ENCODE data around the gene DNMT1. TPM values are rescaled to one million over a fixed set of nuclear protein-coding genes. Genes with fewer than 3 reads are reported as not detected.

Gene DNMT1
- polyA plus RNA-seq, 3 donors, result 99.0 to 106 (median 102) TPM

DNA sequence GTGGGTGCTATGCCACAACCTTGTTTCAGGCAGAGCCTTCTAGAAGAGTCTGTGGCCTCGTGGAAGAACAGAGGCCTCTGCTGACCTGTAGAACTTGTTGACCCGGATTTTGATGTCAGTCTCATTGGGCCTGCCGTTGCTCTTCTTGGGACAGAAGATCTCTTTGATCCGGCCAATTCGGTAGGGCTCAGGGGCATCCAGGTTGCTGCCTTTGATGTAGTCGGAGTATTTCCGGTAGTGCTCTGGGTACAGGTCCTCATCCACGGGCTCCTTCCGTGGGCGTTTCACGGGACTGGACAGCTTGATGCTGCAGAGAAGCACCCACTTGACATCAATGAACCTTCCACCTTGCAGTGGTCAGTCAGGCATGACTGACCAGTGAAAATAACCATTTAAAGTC, 51.1 kb downstream of the DNMT1 start:
- no peak for DNase-seq (ENCODE audit: low read depth in 3 of 3, low spot score in 2 of 3)

GRCh38 chr19:10142701-10143375, 51.9 kb downstream of the DNMT1 start:
- DNase-seq (ENCODE audit: low read depth in 3 of 3, low spot score in 2 of 3), result no peak

DNA sequence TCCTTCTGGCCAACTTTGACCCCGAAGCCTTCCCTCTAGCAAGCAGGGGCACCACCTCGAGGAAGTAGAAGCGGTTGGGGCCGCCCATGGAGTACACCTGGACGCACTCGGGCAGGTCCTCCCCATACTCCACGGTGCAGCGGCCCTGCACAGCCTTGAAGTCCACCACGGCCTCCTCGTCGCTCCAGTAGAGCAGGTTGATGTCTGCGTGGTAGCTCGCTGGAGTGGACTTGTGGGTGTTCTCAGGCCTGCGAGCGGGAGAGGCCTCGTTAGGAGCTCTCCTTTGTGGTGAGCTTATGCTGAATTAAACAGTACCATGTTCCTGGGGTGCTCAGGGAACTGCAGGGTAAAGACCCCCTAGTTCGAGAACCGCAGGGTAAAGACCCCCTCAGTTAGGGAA, 52.8 kb downstream of the DNMT1 start:
- no peak for DNase-seq (ENCODE audit: low read depth in 3 of 3, low spot score in 2 of 3)

GRCh38 chr19:10141479-10141878, 53.3 kb downstream of the DNMT1 start:
- no peak for DNase-seq (ENCODE audit: low read depth in 3 of 3, low spot score in 2 of 3)

- DNase-seq (ENCODE audit: low read depth in 3 of 3, low spot score in 2 of 3), result no peak
Measured at GRCh38 chr19:10139952-10140351, 54.8 kb downstream of the DNMT1 start.

DNA sequence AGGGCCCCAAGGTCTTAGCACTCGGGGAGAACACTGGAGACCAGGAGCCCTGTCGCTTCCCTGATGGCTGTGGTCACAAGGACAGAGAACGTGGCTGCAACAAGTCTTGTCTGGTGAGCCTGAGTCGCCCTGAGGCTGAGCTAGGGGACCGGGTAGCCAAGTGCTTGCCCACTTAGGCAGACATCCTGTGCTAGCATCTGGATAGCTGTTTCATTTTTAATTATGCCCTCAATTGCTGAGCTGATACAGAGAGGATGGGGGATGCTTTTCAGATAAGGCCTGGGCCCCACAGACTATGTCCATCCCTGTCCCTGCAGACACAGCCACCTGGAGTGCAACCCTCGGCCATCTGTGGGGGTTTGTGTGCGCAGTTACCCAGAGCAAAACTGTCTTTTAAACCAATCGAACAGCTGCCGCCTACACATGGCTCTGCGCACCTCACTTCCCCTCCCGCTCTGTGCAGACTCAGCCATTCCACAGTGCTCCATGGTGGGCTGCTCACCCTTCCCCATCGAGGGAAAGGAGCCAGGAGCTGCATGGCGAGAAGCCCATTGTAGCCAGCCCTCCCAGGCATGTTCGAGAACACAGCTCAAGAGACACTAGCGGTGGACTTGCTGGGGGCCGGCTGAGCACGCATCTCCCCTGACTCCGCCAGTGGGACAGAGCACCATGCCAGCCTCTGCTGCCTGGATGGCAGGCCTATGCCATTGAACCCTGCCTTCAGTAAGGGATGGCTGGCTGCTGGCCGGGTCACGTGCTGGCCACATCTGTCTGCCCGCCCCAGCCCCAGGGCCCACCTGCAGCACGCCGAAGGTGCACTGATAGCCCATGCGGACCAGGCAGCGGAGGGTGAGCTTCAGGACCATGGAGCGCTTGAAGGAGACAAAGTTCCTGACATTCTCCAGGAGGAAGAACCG, 55.6 kb downstream of the DNMT1 start:
- no peak for DNase-seq (ENCODE audit: low read depth in 3 of 3, low spot score in 2 of 3)

DNA sequence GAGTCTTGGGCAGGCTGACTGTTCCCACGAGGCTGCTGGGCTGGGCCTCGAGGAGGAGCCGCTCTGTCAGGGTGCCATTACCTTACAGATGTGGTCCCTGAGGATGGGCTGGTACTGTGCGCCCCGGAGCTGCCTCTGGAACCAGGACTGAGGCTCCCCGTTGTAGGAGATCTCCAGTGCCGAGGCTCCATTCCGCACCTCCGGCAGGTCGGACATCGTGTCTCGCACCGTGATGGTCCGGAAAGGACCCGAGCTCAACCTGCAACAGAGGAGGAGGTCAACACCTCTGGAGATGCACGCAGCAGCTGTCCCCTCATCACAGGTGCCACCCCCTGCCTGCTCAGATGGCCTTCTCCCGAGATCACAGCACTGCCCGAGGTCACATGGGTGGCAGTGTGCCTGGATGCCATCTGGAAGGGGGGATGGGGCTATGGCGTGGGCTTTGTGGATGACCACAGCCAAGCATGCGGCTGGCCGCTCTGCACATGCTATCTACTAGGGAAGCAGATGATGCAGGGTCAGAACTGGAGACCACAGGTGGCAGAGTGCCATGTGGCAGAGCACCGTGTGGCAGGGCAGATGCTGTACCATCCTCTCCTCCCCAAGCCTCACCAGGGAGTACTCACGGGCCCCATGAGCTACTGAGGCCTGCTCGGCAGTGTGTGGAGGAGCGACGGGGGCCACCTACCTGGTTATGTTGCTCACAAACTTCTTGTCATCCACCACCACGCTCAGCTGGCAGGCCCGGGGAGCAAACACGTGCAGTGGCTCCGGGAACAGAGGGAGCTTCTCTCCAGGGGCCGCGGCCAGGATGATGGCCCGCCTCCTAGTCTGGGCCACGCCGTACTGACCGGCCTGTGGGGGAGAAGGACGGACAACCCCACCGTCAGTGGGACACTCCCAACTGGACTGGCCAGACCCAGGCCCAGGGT, 56.7 kb downstream of the DNMT1 start:
- no peak for DNase-seq (ENCODE audit: low read depth in 3 of 3, low spot score in 2 of 3)

- no peak for DNase-seq (ENCODE audit: low read depth in 3 of 3, low spot score in 2 of 3)
Measured at GRCh38 chr19:10136936-10137335, 57.8 kb downstream of the DNMT1 start.

DNA sequence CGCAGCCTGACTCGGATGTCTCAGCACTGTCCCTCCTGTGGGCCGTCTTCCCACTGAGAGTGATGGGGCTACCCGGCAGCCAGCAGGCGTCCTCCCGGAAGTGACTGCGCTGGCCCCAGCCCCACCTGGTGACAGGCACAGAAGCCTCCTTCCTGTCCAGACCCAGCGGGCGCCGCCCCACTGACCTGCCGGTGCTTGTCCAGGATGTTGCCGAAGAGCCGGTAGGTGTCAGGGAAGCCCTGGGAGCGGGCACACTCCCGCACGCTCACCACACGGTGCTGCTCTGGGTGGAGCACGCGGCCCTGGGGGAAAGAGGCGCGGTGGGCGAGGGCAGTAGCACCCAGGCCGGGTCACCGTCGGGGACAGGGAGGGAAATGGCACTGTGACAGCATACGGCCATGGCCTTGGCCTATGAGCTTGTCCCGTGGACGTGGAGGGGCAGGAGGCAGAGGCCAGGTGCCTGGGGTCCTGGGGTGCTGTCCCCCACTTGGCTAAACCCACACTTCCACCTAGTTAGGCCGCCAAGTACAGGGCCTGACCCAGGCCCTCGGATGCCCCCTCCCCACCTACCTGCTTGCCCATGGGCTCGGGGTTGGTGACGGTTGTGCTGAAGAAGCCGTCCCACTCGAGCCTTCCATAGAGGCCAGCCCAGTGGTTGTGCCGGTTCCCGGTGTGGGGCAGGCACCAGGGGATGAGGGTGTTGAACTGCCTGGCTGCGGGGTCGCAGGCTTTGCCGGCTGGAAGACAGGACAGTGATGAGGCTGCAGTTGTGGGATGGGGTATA, 59.0 kb downstream of the DNMT1 start:
- no peak for DNase-seq (ENCODE audit: low read depth in 3 of 3, low spot score in 2 of 3)

DNA sequence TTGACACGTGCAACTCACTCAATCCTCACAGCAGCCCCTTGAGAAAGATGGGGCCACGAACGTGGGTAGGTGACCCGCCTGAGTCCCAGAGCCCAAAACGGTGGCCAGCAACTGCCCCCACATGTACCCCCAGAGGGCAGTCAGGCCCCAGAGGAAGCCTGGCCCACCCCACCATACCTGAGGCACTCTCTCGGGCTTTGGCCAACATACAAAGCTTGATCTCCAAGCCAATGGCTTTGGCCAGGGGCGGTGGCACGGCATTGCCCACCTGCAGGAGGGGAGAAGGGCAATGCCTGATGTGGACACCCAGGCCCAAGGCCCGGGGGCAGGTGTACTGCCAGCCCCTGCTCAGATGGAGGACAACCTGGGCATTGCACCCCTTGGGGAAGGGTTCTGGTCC, 60.7 kb downstream of the DNMT1 start:
- DNase-seq (ENCODE audit: low read depth in 3 of 3, low spot score in 2 of 3), result no peak

GRCh38 chr19:10133596-10133995, 61.2 kb downstream of the DNMT1 start:
- DNase-seq (ENCODE audit: low read depth in 3 of 3, low spot score in 2 of 3), result no peak

- no peak for DNase-seq (ENCODE audit: low read depth in 3 of 3, low spot score in 2 of 3)
Measured at GRCh38 chr19:10132905-10133304, 61.8 kb downstream of the DNMT1 start.

GRCh38 chr19:10126213-10126639, 68.5 kb downstream of the DNMT1 start:
- DNase-seq (ENCODE audit: low read depth in 3 of 3, low spot score in 2 of 3), result no peak

- DNase-seq (ENCODE audit: low read depth in 3 of 3, low spot score in 2 of 3), result no peak
Measured at GRCh38 chr19:10124429-10124828, 70.3 kb downstream of the DNMT1 start.

- no peak for DNase-seq (ENCODE audit: low read depth in 3 of 3, low spot score in 2 of 3)
Measured at GRCh38 chr19:10122045-10122444, 72.7 kb downstream of the DNMT1 start.

DNA sequence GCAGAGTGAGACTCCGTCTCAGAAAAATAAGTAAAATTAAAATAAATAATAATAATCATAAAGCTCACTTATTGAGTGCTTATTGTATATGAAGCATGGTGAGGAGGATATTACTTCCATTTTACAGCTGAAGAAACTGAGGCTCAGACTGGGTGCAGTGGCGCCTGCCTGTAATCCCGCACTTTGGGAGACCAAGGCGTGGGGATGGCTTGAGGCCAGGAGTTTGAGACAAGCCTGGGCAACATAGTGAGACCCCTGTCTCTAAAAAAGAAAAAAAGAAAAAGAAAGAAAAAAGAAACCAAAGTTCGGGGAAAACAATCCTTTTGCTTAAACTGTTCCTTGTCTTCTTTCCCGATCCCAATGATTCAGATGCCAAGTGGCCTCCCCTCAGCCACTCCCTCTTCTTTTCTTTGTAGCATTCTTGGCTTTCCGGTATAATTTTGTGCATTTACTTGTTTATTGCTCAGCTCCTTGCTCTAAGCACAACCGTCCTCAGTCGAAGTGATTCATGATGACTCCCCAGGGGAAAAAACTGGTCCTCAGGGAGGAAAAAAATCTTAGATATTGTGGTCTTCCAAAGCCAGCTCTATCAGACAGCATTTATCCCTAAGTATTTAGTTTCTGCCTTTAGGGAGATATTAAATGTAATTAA, 74.1 kb downstream of the DNMT1 start:
- no peak for DNase-seq (ENCODE audit: low read depth in 3 of 3, low spot score in 2 of 3)

GRCh38 chr19:10118960-10119359, 75.8 kb downstream of the DNMT1 start:
- DNase-seq (ENCODE audit: low read depth in 3 of 3, low spot score in 2 of 3), result no peak

DNA sequence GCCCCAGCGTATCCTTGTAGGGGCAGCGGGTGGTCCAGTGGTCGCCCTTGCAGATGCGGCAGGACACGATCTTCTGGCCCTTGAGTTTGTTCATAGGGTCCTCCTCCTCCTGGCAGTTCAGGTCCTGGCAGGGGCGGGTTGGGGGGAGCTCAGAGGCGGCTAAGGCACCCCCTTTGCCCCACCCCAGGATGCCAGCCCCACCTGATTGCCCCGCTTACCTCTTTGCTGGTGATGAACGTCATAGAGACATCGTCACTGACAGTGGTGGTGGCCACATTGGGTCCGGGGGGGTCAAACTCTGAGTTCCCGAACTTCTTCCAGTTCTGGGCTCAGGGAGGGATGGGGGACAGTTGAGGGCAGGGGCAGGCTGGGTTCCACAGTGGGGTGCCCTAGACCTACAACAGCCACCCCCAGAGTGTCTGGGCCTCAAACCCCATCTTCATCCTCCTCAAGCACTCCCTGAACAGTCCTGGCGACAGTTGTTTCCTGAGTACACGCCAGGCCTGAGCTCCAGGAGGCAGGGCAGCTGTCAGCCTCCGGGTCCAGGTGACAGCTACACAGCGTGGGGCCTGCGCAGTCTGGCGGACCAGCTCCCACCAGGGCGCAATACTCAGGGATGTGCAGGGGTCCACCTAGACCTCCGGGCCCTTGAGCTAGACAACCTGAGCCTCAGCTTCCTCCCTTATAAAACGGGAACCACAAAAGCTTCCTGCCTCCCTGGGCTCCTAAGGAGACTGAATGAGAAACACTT, 77.7 kb downstream of the DNMT1 start:
- DNase-seq (ENCODE audit: low read depth in 3 of 3, low spot score in 2 of 3), result no peak

Measured in right renal cortex interstitium (tissue), 3 donors.